ENCODE measurements around the gene NUDT7.

NUDT7 gene

GRCh38 chr16:77711179-77711578 lies 11.1 kb upstream of the NUDT7 start:
- TF ChIP-seq REST (IDR thresholded peaks at IDR 0.05; ENCODE audit: insufficient read depth in 1 of 2, low read depth in 2 of 2, low read length in 2 of 2) (no peak), SIN3A (IDR thresholded peaks at IDR 0.05; ENCODE audit: borderline replicate concordance, insufficient read depth, low read length) (no peak), FOXP2 (optimal IDR thresholded peaks at IDR 0.05; ENCODE audit: borderline replicate concordance, extremely low read depth, extremely low read length, insufficient read depth) (no peak), POLR2AphosphoS5 (IDR thresholded peaks at IDR 0.05; ENCODE audit: low read depth, low read length) (no peak), TAF1 (IDR thresholded peaks at IDR 0.05; ENCODE audit: borderline replicate concordance, insufficient read depth, low read length) (no peak)

DNA sequence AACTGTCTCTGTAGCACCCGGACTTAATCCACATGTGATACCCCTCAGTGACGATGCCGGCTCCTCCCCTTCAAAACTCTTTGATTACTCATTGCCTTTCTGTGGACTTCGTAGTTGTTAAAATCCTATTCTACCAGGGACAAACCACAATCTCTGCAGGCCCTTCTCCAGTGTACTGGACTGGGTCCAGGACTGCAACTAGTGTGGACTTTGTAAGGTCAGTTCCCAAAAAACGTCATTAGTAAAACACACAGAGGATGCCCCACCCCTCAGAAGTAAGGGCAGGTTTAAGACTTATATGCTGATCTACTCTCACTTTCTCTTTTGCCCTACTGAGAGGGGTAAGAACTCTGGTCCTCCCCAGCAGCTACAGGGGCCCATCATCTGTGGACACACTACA lies 10.5 kb upstream of the NUDT7 start:
- TF ChIP-seq REST (IDR thresholded peaks at IDR 0.05; ENCODE audit: insufficient read depth in 1 of 2, low read depth in 2 of 2, low read length in 2 of 2) (no peak), POLR2AphosphoS5 (IDR thresholded peaks at IDR 0.05; ENCODE audit: low read depth, low read length) (no peak), SIN3A (IDR thresholded peaks at IDR 0.05; ENCODE audit: borderline replicate concordance, insufficient read depth, low read length) (no peak), TAF1 (IDR thresholded peaks at IDR 0.05; ENCODE audit: borderline replicate concordance, insufficient read depth, low read length) (no peak)

- TF ChIP-seq SIN3A (IDR thresholded peaks at IDR 0.05; ENCODE audit: borderline replicate concordance, insufficient read depth, low read length) = no peak
- no peak for TF ChIP-seq POLR2AphosphoS5 (IDR thresholded peaks at IDR 0.05; ENCODE audit: low read depth, low read length)
- TF ChIP-seq REST (IDR thresholded peaks at IDR 0.05; ENCODE audit: insufficient read depth in 1 of 2, low read depth in 2 of 2, low read length in 2 of 2) = no peak
- no peak for TF ChIP-seq TAF1 (IDR thresholded peaks at IDR 0.05; ENCODE audit: borderline replicate concordance, insufficient read depth, low read length)
- no peak for TF ChIP-seq FOXP2 (optimal IDR thresholded peaks at IDR 0.05; ENCODE audit: borderline replicate concordance, extremely low read depth, extremely low read length, insufficient read depth)
These were observed 7.2 kb upstream of the NUDT7 start for GRCh38 chr16:77715145-77715544.

DNA sequence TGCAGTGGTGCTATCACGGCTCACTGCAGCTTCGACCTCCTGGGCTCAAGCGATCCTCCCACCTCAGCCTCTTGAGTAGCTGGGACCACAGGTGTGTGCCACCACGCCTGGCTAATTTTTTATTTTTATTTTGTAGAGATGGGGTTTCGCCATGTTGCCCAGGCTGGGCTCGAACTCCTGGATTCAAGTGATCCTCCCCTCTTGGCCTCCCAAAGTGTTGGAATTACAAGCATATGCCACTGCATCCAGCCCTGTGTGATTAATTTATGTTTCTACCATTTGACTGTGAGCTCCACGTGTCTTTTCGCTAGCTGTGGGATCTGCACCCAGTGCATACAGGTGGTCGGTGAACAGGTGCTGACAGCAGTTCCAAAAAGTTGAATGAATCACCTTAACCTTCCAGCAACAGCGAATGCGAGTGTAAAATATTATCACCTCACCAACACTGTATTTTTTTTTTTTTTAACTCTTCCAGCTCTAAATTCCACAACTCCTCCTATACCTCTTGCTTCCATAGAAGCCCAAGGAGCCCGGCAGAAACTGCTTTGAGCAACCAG lies 484 bp upstream of the NUDT7 start:
- TF ChIP-seq FOXP2 (optimal IDR thresholded peaks at IDR 0.05; ENCODE audit: borderline replicate concordance, extremely low read depth, extremely low read length, insufficient read depth) (no peak), POLR2AphosphoS5 (IDR thresholded peaks at IDR 0.05; ENCODE audit: low read depth, low read length) (no peak), REST (IDR thresholded peaks at IDR 0.05; ENCODE audit: insufficient read depth in 1 of 2, low read depth in 2 of 2, low read length in 2 of 2) (no peak), TAF1 (IDR thresholded peaks at IDR 0.05; ENCODE audit: borderline replicate concordance, insufficient read depth, low read length) (no peak), SIN3A (IDR thresholded peaks at IDR 0.05; ENCODE audit: borderline replicate concordance, insufficient read depth, low read length) (no peak)

- TF ChIP-seq REST (IDR thresholded peaks at IDR 0.05; ENCODE audit: insufficient read depth in 1 of 2, low read depth in 2 of 2, low read length in 2 of 2) = no peak
- TF ChIP-seq SIN3A (IDR thresholded peaks at IDR 0.05; ENCODE audit: borderline replicate concordance, insufficient read depth, low read length) = no peak
- TF ChIP-seq TAF1 (IDR thresholded peaks at IDR 0.05; ENCODE audit: borderline replicate concordance, insufficient read depth, low read length) = no peak
- TF ChIP-seq POLR2AphosphoS5 (IDR thresholded peaks at IDR 0.05; ENCODE audit: low read depth, low read length) = no peak
- no peak for TF ChIP-seq FOXP2 (optimal IDR thresholded peaks at IDR 0.05; ENCODE audit: borderline replicate concordance, extremely low read depth, extremely low read length, insufficient read depth)
These were observed 797 bp downstream of the NUDT7 start for GRCh38 chr16:77723108-77723514.
